GM19372 (cell line): Measurements from ENCODE around the gene CIBAR2.
"Not testable (repeated sequence)": the region's sequence is repeated elsewhere in the genome, so short reads cannot be mapped to it uniquely, and the experiment has no call there.

ENCODE experiments used
- ATAC-seq: cut with Tn5 transposase; IDR thresholded peaks from one replicate; pipeline ENCODE4 v1.9.1; 2021; ENCODE audit warnings: mild to moderate bottlenecking, low read depth, moderate library complexity; ENCODE audit not compliant: unreplicated experiment

The CIBAR2 gene

DNA sequence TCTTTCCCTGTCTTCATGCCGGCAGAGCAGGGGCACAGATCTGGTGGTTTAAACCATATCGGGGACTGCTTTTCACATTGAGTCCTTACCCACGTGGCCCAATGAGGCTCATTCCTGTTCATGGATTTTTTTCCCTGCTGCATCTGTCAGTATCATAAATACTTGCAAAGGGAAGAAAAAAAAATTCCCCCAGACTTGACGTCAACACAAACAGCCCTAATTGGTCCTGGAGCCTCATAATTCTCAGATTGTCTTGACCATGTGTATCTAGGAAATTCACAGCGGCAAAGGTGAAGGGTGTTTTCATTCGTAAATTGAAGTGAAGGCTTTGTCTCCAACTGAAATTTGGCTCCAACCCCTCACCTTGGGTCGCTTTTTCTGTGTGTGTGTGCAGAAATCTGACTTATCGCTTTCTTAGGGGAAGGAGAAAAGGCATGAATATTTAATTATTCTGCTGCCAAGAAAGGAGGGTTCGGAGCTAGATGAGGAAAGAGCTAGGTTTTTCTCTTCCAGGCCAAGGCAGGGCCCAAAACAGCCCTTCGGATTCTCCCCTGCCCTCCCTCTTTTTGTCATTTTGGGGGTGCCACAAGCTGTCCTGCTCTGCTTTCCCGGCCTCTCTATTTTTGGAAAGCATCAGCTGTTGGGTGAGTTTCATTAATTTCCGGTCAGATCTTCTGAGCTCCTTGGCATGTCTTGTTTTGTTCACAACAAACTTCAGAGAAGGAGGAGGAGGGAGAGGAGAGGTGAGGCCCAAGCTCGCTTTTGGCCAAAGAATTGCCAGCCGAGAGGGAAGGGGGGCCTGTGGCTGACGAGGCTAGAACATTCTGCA lies 17.8 kb upstream of the CIBAR2 start:
- ATAC-seq: no peak

DNA sequence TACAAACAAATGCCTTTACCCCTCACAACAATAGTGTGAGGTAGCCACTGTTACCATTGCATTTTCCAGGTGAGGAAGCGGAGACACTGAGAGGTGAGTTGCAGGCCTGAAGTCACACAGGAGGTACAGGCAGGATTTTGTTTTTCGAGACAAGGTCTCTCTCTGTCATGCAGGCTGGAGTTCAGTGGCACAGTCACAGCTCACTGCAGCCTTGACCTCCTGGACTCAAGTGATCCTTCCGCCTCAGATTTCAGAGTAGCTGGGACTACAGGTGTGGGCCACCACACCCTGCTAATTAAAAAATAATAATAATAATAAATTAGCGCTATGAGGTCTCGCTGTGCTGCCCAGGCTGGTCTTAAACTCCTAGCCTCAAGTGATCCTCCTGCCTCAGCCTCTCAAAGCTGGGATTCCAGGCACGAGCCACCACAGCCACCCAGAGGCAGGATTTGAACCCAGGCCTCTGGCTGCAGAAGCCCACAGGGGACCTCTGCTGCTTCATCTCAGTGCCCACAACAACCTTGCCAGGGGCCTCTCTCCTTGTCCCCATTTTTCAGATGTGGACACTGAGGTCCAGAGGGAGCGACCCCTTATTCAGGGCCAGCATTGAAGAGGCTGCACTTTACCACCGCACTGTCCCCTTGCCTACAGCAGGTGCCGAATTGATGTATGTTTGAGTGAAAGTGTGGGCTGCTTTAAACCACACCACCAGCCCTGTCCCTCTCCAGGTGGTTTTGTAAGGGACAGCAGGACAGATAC lies 16.0 kb upstream of the CIBAR2 start:
- no peak for ATAC-seq

DNA sequence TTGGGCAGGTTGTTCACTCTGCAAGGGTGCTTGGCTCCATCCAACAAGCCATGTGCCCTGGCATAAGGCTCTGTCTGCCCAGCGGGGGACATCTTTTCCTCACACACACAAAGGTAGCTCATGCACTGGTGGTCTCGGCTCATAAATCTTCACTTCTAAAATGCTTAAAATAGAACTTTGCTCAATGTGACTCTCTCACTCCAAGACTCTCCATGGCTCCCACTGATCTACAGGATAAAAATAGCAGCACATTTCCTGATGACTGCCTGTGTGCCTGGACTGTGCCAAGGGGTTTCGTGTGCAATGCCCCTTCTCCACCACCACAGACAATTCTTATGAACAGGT lies 15.1 kb upstream of the CIBAR2 start:
- ATAC-seq: no peak

DNA sequence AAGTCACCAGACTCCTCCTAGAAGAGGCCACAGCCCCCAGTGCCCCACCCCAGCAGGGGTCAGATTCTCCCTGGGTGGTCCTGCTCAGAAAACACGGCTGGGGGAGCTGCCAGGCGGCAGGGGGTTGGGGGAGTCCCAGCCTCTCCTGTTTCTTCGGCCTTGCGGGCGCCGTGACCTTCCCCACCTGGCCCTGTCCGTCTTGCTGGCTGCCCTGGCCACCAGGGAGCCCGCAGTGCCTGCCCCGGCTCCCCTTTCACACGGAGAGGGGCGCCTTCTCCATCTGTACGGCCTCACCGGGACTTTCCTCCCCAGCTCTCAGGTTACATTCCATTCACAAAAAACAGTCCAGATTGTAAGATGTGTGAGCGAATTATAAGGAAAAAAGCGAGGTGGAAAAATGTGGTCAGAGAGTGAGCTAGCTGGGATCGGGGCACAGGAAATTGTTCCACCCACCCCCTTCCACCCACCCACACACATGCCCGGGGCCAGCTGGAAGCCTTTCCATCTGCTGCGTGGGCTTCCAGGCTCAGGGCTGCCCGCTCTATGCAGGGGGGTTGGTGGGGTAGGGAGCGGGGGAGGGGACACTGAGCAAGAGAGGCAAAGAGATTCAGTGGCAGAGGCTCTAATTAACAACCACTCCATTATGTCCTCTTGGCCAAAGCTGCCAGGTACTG lies 14.6 kb upstream of the CIBAR2 start:
- no peak for ATAC-seq

DNA sequence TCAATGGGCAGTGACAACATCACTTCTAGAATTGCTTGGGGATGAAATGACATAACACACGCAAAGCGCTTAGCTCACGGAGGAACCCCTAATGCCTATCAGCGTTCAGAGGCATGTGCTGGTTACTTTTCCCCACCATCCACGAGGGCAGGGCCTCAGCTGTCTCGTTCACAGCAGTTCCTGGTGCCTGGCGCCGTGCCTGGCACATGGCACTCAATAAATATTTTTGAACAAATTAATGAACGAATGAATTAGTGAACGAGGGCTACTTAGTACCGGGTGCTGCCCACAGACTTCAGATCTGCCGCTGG lies 14.1 kb upstream of the CIBAR2 start:
- no peak for ATAC-seq

DNA sequence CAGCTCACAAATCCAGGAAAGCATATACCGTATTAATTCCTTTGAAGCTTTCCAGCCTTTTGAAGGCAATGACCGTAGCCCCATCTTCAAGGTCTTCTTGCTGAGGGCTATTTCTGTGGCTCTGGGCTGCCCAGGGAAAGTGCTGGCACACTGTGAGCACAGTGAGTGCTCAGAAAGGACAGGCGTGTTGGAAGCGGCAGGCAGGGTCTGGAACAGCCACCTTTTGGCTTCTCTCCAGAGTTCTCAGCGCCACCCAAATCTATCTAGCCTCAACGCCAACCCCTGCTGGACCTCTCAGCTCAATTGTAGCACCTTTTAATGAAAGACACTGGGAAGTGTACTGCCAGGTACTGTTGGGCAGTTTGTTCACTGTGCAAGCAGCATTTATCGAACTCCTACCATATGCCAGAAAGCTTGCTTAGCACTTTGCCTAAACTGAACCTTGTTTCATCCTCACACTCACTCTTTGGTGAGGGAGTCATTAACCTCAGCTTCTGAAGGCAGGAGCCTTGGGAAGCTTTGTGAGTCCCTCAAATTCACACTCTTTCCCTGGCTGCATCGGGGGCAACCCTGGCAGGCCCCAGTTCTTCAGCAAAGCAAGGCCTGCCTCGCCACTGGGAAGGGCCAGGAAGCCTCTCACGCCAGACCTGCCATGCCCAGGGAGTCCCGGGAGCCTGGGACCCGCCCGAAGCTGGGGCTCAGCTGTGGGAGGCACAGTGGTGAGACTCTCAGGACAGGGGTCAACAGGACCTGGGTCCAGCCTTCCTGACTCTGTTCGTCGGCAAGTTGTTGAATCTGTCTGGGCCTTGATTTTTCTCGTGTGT lies 13.5 kb upstream of the CIBAR2 start:
- ATAC-seq: no peak

DNA sequence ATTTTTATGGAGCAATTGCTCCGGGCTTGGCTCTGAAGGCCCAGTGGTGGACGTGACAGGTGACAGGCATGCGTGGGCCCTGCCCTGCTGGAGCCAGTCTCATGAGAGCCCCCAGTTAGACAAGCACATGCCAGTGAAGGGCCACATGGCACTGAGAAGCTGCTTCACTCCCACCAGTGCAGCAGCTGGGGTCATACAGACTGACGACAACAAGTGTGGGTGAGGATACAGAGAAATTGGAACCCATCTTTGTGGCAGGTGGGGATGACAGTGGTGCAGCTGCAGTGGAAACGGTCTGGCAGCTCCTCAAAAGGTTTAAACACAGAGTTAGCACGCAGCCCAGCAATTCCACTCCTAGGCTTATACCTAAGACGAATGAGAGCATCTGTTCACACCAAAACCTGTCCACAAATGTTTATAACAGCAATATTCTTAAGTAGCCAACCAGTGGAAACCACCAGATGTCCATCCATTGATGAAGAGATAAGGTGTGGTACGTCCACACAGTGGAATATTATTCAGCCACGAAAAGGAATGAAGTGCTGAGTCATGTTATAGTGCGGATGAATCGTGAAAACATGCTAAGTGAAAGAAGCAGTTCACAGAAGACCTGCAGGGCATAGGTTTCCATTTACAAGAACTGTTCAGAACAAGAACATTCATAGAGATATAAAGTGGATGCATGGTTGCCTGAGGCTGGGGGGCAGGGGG lies 12.5 kb upstream of the CIBAR2 start:
- no peak for ATAC-seq

DNA sequence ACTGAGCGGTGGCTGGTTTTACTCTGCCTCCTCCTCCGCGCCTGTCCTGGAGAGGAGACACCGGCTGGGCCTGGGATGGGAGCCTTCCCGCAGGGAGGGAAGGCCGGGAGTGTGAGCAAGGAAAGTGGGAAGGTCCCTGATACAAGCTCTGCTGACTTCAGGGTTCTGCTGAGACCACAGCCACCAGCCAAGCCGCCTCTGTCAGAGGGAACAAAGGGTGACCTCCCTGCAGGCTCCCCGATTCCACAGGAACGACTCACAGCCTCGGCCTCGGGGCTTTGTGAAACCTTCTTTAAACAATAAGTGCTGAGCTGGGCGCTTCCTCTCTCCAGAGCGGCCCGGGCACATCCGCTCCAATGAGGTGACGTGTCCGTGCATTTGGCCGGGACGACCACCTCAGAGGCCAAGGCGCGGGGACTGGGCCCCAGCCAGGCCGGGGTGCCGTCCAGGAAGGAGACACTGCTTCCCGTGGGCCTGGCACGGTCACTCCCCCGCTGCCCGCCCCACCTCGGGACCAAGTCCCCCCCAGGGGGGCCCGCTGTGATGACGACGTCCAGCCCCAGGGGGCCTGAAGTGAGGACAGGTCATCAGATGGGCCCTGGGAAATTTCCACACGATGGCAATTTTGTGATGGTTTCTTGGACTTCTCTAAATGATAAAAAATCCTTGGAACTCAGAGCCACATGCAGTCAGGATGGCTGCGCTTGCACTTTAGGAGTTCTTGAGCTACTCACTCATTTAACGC lies 11.8 kb upstream of the CIBAR2 start:
- ATAC-seq: no peak

DNA sequence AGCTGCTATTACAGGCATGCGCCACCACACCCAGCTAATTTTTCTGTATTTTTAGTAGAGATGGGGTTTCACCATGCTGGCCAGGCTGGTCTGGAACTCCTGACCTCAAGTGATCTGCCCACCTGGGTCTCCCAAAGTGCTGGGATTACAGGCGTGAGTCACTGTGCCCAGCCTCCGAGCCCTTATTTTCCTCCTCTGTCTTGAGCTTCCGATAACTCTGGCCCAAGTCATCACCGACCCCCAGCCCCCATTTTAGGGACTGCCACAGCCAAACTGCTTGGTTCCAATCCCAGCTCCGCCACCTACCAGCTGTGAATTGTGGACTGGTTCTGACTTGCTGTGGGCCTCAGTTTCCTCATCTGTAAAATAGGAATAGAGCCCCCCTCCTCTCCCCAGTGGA lies 11.2 kb upstream of the CIBAR2 start:
- ATAC-seq: not testable (repeated sequence)

DNA sequence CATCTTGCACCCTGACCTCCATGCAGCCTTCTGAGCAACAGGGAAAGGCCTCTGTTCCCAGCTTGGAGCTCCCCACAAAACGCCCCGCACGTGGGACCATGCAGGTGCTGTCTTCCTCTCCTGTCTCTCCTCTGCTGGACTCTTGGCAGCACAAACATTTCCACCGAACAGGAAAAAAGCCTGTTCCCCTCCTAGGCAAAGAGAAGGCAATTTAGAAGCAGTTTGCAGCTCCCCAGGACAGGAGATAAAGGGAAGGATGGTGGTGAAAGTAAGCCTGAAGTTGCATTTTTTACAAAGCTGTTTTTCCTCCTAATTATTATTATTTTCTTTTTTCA lies 7.7 kb upstream of the CIBAR2 start:
- no peak for ATAC-seq

DNA sequence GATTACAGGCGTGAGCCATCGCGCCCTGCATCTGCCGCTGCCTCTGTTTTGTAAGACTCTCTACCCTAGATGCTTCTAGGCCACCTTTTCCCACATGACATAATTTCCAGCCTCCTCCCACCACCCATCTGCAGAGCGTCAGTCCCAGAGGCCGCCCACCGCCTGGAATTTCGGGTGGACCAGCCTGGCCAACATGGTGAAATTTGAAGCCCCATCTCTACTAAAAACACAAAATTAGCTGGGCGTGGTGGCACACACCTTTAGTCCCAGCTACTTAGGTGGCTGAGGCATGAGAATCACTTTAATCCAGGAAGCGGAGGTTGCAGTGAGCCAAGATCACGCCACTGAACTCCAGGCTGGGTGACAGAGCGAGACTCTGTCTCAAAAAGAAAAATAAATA lies 5.1 kb upstream of the CIBAR2 start:
- no peak for ATAC-seq

DNA sequence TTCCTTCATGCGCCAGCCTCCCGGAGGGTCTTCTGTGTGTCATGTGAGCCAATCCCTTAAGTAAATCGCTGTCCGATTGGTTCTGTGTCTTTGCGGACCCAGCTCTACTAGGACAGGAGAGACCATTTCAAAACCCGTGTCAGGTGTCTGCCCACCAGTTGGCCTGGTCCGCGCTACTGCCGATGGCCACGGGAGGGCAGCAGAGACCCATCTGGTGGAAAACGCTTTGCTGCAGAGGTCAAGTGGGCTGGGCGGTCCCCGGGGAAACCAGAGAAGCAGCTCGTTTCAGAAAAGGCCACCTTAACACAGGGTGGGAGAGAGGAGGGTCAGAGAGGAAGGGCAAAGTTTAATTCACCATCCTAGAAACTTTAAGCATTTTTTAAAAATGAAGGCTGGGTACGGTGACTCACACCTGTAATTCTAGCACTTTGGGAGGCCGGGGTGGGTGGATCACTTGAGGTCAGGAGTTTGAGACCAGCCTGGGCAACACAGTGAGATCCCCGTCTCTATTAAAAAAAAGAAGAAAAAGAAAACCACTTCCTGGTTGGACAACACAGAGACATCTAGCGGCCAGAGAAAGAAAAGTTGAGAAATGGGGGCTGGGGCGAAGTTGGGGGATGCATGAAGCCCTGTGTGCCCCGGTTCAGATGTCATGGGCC lies 2.8 kb upstream of the CIBAR2 start:
- ATAC-seq: peak; percentile 67

DNA sequence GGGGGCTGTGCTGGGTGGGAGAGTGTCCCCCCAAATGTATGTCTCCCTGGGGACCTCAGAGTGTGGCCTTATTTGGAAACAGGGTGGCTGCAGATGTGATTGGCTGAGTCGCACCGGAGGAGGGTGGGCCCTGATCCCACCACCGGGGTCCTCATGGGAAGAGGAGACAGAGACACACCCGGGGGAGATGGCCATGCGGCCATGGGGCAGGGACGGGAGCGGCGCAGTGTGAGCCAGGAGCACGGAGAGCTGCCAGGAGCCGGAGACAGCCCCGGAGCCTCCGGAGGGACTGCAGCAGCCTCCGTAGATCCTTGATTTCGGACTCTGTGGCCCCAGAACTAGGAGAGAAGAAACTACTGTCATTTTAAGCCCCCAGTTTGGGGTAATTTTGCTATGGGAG lies 1.6 kb upstream of the CIBAR2 start:
- no peak for ATAC-seq

DNA sequence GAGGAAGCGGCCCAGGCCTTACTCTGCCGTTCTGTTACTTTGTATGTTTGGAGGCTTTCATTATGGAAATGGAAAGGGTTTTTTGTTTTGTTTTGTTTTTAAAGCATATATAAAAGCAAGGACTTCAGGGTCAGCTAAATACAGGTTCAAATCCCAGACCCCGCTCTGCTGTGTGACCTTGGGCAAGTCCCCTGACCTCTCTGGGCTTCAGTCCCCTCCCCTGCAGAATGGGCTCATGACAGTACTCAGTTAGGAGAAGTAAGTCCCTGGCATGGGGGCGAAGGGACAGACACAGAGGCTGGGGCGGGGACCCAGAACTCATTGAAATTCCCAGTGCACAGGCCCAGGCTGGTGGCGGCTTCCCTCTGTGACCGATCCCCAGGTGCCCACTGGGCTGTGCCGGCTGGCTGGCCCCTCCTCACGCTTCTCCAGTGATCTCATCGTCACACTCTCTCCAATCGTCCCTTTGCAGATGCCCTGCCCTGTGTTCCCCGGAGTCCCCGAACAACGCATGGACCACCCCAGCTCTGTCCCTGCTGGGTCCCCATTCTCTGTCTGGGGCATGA lies 979 bp upstream of the CIBAR2 start:
- no peak for ATAC-seq

DNA sequence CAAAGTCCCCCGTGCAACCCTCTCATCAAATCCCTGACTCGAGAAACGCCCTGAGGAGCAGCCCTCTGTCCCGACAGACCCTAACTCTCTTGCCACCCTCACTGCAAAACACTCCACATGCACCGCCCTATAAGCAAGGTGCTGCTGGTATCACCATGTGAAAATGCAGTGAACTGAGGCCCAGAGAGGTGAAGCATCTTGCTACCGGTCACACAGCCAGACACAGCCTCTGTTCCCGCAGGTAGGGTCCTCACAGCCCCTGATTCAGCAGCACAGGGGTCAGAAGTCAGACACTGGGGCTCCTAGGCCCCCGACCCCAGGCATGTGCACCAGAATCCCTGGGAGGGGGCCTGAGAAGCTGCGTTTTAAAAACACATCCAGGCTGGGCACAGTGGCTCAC lies 1.1 kb downstream of the CIBAR2 start:
- ATAC-seq: no peak

DNA sequence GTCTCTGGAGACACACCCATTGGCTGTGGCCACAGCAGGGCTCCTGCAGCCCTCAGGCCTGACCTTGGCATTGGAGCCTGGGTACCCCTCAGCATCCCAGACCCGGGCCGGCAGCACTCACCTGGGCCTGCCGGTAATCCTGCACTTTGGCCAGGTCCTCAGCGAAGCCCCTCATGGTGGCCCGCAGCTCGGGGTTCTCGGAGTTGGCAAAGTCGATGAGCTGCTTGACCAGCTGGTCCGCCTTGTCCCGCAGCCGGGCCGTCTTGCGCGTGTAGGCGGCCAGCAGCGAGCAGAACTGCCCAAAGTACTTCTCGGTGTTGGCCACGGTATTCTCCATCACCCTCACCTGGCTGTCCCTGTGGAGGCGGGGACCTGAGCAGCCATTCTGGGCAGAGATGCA lies 2.2 kb downstream of the CIBAR2 start:
- no peak for ATAC-seq

DNA sequence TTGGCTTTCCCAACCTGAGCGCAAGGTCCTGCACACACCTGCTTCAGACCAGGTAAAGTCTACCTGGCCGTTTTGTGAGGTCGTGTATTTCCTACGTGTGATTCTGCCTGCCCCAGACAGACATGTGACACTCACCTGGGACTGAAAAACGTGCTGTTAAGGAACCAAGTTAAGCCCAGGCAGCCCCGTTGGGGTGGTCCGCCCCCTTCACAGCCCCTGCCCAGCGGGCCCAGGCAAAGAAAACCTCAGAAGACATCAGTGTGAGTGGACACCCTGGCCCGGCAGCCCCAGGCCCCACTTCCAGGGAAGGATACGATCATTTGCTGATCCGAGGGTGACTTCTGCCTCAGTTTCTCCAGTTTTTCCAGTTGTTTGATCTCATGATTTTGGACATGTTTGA lies 4.7 kb downstream of the CIBAR2 start:
- no peak for ATAC-seq

DNA sequence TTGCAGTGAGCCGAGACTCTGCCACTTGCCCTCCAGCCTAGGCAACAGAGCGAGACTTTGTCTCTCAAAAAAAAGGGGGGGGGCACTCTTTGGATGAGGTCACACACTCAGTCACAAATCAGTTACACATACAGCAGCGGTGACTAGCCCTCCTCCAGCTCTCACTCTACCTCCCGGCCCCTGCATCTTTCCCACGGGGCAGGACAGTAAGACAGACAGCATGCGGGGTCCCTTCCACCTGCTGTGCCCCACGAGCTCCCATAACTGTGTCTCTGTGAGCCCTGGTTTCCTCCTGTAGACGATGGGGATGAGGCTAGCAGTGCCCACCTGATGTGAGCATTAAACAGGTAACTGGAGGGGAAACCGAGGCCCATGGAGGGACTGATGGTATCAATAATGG lies 5.2 kb downstream of the CIBAR2 start:
- no peak for ATAC-seq

DNA sequence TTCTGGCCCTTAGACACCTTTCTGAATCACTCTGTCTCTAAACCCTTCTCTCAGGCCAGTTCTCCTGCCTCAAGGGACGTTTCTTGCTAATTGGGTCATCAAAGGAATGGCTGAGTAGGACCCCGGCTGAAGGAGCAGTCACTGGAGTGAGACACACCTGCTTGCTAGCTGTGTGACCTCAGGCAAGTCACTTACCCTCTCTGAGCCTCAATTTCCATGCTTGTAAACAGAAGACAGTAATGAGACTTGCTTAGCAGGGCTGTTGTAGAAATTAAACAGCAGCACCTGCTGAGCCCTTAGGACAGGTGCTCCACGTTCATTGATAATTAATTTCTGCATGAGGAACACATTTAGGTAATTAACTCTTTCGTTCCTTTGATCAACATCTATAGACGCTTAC lies 6.8 kb downstream of the CIBAR2 start:
- ATAC-seq: no peak
